GM08714 (cell line): ENCODE data around the gene EXT2.

Source experiments
- H3K4me3 ChIP-seq: fragments of 200-500 bp; sonication (Bioruptor generic); 2 replicates; pipeline ENCODE4 v1.5.1; 2014; ENCODE audit warnings: mild to moderate bottlenecking, low read length, inconsistent platforms
- ZNF274 ChIP-seq: IDR thresholded peaks from 2 replicates; pipeline ENCODE4 v1.6.1; 2012; ENCODE audit warnings: mild to moderate bottlenecking, low read depth, low read length

EXT2 gene

DNA sequence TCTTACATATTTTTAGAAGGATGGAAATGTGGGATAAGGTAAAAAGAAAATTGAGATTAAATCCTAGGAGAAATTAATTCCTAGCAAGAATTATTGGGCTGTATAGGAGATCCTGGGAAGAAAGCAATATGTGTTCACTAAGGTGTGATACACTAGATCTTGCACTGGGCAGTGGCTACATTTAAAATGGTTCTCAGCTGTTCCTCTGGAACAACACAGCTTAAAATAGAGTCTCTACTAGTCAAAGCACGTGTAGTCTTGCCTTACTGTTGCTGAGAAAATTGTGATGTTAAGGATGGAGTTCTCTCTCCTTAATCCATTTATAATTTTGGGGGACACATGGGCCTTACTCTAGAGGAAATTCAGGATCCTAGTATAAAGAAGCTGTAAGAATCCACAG lies 54.9 kb downstream of the EXT2 start:
- no peak overlapping the region for H3K4me3 ChIP-seq
- no peak for TF ChIP-seq ZNF274

DNA sequence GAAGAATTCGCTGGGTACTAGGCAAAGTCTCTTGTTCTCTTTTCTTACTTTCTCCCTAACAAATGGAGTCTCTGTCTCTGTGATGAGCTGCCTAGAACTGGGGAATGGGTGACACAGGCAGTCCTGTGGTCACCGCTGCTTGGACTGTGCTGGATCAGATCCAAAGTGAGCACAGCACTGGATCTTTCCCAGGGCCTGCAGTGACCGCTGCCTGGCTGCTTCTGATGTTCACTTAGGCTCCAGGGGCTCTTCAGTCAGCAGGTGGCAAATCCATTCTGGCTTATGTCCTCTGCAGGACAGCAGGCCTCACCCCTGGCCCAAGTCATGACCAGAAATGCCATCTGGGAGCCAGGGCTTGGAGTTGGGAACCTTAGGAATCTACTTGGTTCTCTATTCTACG lies 61.5 kb downstream of the EXT2 start:
- H3K4me3 ChIP-seq, result no peak overlapping the region
- TF ChIP-seq ZNF274, result no peak

DNA sequence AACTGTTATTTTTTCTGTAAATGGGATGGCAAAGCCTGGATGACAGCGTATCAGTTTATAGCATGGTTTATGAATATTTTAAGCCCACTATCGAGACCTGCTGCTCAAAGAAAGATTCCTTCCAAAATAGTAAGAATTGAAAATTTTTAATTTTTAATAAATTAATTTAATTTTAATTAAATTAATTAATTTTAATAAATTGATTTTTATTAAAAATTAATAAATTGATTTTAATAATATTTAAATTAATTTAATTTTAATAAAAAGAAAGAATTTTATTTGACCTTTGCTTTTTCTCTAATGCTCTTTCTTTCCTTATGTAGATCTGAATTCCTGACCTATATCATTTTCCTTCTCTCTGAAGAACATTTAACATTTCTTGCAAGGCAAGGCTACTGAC lies 62.9 kb downstream of the EXT2 start:
- TF ChIP-seq ZNF274, result no peak
- H3K4me3 ChIP-seq, result no peak overlapping the region

DNA sequence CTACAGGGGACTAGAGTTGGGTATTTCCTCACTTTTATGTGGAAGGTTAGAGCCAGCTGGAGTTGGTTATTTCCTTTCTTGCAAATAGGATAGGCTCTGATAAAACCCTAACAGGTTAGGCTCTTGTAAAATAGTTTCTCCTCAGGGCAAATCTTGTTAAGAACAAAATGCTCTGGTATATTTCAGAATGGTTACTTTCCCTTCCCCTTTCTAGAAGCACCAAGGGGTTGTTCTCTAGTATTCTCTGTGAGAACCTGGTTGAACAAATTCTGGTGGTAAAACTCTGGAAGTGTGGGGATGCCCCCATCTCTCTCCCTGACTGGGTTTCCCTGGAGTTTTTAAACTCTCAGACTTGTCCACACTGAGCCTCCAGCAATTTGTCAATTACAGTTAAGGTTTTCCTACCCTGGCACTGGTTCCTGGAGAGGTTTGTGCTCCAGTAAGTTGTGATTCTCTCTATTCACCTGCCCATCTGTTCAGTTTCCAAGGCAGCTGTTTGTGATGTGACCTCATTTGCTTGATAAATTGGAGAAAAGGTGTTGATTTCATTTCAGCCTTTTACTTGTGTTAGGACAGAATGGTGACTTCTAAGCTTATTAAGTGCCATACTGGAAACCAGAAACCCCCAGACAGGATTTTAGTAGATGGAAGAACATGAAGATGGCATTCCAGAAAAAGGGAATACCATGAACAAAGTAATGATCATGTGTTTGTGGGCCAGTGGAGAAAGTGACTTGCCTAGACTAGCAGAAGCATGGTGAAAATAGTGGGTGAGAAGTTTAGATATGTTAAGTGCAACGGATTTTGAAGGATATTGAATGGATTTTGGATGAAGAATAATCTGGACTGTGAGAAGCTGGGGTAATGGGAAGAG lies 64.6 kb downstream of the EXT2 start:
- TF ChIP-seq ZNF274, result no peak

DNA sequence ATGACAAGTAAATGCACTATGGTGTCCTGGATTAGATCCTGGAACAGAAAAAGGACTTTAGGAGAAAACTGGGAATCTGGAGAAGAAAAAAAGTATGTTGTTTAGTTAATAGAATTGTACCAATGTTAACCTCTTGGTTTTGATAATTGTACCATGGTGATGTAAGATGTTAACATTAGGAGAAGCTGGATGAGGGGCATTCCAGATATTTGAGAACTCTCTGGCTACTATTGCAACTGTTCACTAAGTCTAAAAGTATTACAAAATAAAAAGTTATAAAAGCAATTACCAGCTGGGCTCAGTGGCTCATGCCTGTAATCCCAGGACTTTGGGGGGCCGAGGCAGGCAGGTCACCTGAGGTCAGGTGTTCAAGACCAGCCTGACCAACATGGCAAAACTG lies 66.5 kb downstream of the EXT2 start:
- H3K4me3 ChIP-seq, result no peak overlapping the region
- TF ChIP-seq ZNF274, result no peak

More for the DNA sequence above, 64.6 kb downstream of the EXT2 start:
- no peak overlapping the region for H3K4me3 ChIP-seq

DNA sequence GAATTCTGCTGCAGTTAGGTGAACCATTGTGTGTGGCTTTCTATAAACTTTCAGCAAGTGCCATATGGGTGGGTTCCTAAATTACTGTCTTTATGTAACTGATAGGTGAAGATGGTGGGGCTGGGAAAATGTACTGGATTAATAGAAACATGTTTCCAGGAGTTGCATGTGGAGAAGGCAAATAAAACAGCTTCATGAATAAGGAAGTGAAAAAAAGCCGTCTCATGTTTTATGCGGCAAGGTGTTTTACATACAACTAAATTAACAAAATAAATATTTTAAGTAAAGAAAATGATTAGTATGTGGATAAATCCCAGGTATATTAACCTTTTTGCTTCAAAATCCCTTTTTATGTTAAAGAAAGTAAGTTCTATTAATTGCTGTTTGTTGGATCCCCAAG lies 67.2 kb downstream of the EXT2 start:
- no peak overlapping the region for H3K4me3 ChIP-seq
- no peak for TF ChIP-seq ZNF274

DNA sequence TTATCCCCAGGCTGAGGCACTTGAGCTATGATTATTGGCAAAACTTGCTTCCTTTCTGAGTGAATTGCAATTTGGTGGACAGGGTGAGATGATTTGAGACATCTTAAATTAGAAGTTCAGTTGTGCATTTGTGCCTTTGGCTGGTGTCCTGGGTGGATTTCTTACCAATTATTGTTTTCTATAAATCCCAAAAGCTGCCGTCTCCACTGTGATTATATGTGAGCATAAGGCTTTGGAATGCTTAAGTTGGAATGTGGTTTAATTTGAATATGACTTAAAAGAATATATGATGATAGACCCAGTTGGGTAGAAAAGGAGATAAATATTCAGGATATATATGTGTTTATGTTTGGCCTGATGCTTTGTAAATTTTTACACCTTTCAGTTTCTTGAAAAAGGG lies 70.0 kb downstream of the EXT2 start:
- TF ChIP-seq ZNF274, result no peak
- no peak overlapping the region for H3K4me3 ChIP-seq

DNA sequence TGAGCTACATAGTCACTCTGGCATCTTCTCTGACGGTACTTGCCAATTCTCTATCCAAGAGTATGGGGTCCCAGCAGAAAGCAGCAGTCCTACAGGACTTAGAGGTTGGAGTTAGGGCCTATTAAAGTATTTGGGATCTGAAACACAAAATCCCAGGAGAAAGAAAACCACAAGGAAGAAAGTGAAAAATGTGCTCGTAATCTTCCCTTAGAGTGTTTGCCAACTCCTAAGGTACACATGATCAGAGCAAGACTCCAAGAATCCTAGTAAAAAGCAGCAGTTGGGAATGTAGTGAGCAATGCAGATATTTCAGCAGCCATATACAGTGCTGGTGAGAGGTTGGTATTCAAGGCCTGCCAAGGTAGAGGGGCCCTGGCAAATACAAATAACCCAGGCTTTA lies 71.6 kb downstream of the EXT2 start:
- no peak overlapping the region for H3K4me3 ChIP-seq
- no peak for TF ChIP-seq ZNF274

DNA sequence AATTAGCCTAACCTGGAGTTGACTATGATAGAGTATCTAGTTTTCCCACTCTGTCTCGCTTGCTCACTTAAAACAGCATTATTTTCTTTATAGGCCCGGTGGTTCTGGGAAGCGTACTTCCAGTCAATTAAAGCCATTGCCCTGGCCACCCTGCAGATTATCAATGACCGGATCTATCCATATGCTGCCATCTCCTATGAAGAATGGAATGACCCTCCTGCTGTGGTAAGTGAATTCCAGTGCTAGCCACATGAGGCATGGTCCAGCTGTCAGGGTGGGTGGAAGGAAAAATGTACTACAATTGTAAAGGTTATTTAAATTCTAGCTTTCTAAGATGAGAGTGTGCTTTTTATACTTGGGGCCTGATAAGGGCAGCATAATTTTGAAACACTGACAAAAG lies 76.0 kb downstream of the EXT2 start:
- no peak for TF ChIP-seq ZNF274
- H3K4me3 ChIP-seq, result no peak overlapping the region

DNA sequence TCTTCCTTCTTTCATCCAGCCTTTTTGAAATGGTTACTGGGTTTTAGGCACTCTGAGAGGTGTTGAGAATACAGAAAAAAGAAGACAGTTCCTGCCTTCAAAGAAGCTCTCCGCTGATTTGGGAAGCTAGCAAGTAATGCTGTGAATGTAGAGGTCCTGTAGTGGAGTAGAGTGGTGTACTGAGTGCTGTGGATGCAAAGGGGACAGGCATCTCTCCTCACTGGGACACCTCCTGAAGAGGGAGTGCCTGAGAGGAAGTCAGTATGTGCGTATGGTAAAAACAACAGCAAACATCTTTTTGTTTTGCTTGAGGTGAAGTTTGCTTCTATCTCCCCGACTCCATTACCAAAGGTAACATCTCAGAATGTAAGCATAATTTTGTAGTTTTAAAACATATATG lies 77.5 kb downstream of the EXT2 start:
- TF ChIP-seq ZNF274, result no peak
- no peak overlapping the region for H3K4me3 ChIP-seq

DNA sequence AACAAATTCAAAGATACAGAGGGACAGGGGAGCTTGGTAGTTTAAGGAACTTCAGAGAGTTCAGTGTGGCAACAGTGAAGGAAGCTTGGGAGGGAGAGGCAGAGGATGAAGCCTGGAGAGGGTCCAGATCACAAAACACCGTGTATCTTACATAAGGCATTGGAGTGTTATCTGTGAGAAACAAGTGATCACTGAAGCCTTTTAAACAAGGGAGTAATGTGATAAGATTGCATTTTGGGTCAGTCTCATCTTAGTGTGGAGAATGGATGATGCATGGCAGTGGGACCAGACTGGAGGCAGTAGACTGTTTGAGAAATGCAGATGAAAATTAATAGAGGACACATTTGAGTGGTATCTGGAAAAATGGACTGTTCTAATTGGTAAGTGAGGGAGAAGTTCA lies 79.4 kb downstream of the EXT2 start:
- no peak for TF ChIP-seq ZNF274

DNA sequence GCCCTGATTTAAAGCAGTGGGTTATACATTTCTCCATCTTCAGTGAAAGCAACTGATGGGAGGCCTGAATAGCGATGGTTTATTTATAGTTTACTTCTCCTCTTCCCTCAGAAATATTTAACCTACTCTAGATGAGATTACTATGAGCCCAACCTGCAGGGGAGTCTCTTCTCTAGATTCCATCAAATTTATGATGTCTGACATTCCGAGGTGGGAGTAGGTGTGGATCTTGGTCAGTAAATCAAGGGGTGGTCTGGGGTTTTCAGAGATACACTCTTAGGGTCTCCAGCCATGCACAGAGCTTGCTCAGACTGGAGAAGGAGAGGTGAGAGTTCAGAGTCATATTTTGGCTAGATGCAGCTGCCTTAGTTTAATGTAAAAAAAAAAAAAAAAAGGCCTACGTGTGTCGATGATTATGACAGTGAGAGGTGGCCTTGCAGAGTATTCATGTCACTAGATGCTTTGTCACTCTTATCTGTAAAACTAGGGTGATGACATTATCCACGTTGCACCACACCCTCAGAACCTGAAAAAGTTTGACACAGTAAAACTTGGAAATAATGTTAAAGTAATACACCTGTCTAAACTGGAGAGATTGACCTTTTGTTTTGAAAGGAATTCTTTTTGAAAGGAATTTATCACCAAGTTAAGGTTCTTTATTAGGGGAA lies 81.2 kb downstream of the EXT2 start:
- no peak overlapping the region for H3K4me3 ChIP-seq
- no peak for TF ChIP-seq ZNF274

More for the DNA sequence above, 79.4 kb downstream of the EXT2 start:
- H3K4me3 ChIP-seq, result no peak overlapping the region

DNA sequence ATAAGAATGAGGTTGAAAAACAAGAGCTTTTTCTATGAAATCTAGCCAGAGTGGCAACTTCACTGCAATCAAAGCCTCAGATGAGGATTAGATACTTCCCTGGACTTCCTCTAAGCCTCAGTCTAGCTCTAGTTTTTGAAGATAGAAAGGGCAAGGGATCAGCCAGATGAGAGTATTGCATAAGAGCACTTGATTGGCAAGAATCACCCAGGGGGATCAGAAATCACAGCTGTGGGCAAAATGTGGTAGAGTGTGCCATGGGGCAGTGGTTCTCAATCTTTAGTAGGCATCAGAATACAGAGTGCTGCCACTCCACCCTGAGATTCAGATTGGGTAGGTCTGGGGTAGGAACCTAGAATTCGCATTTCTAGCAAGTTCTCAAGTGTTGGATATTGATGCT lies 82.4 kb downstream of the EXT2 start:
- no peak overlapping the region for H3K4me3 ChIP-seq
- no peak for TF ChIP-seq ZNF274

DNA sequence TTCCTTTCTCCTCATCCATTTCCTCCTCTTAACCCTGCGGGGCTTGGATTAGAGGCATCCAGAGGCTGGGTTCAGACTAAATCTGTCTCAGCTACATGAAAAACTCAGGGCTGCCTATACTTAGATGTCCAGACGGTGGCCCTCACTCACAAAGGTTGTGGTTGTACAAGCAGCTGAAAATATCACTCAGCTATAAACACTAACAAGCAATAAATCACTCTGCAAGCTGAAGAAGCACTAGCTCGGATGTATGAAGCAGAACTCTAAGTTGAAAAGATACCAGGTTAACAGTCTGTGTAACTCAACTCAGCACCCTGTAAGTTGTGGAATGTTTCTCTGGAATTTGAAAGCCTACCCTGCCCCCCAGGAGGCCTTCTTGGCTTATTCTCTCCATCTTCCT lies 82.9 kb downstream of the EXT2 start:
- H3K4me3 ChIP-seq, result no peak overlapping the region
- TF ChIP-seq ZNF274, result no peak

DNA sequence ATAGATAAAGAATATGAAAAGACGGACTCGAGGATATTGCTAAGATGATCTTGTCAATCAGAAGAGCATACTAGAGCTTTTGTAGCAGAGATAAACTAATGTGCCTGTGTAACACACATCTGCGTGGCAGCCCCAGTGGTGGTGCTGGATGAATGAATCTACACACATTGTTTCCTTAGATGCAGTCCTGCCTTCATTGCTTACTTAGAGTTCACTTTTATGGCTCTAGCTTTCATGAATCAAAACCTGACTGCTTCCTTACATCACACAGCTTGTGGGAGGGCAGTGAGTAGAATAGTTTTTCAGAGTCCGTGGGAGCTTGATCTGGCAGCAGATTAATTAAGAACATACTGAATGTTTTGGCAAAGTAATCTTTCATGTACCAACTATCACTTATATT lies 83.7 kb downstream of the EXT2 start:
- no peak overlapping the region for H3K4me3 ChIP-seq
- TF ChIP-seq ZNF274, result no peak
